GM12878 (cell line): Measurements from ENCODE around the gene TDRD7. TPM values are rescaled to one million over a fixed set of nuclear protein-coding genes. Genes with fewer than 3 reads are reported as not detected.

ENCODE experiments used
- EZH2 ChIP-seq: IDR thresholded peaks from 2 replicates; pipeline ENCODE4 v1.6.1; 2012; ENCODE audit warnings: low read depth, mild to moderate bottlenecking, control low read depth, inconsistent platforms, low read length, borderline replicate concordance; ENCODE audit not compliant: control insufficient read depth
- GABPA ChIP-seq: IDR thresholded peaks from 2 replicates; pipeline ENCODE4 v1.6.1; 2014; ENCODE audit warnings: antibody characterized with exemption, low read depth, mild to moderate bottlenecking, inconsistent platforms
- MEF2A ChIP-seq: IDR thresholded peaks from 2 replicates; pipeline ENCODE4 v1.6.1; 2011; ENCODE audit warnings: low read depth, mild to moderate bottlenecking, low read length, moderate library complexity; ENCODE audit not compliant: insufficient read depth
- NBN ChIP-seq: fragments of 450-650 bp; IDR thresholded peaks from 2 replicates; pipeline ENCODE4 v1.6.1; 2016
- NFYA ChIP-seq: IDR thresholded peaks from 2 replicates; pipeline ENCODE4 v1.6.1; 2011; ENCODE audit warnings: low read depth, mild to moderate bottlenecking, low read length, improper control_type of control experiment, borderline replicate concordance
- SREBF1 ChIP-seq: IDR thresholded peaks from 2 replicates; pipeline ENCODE4 v1.6.1; 2012; ENCODE audit warnings: mild to moderate bottlenecking, low read length
- SREBF2 ChIP-seq: IDR thresholded peaks from 2 replicates; pipeline ENCODE4 v1.6.1; 2012; ENCODE audit warnings: mild to moderate bottlenecking, low read length
- TCF12 ChIP-seq: IDR thresholded peaks from 2 replicates; pipeline ENCODE4 v1.6.1; 2011; ENCODE audit warnings: low read depth, mild to moderate bottlenecking, low read length
- ZBTB33 ChIP-seq: fragments of 450-650 bp; IDR thresholded peaks from 2 replicates; pipeline ENCODE4 v1.6.1; 2017; ENCODE audit warnings: mild to moderate bottlenecking
- ZBTB4 ChIP-seq: fragments of 450-650 bp; formaldehyde crosslinking; IDR thresholded peaks from 2 replicates; pipeline ENCODE4 v1.4.0; 2022; ENCODE audit warnings: mild to moderate bottlenecking, moderate library complexity
- ZNF217 ChIP-seq: fragments of 450-650 bp; IDR thresholded peaks from 2 replicates; pipeline ENCODE4 v1.6.1; 2017; ENCODE audit warnings: antibody characterized with exemption, mild to moderate bottlenecking
- ZNF592 ChIP-seq: fragments of 450-650 bp; IDR thresholded peaks from 2 replicates; pipeline ENCODE4 v1.6.1; 2017; ENCODE audit warnings: mild to moderate bottlenecking, moderate library complexity
- ZZZ3 ChIP-seq: IDR thresholded peaks from 2 replicates; pipeline ENCODE4 v1.6.1; 2011; ENCODE audit warnings: low read depth; ENCODE audit not compliant: control insufficient read depth, insufficient read length
- polyA plus RNA-seq, 11 experiments: library from polyadenylated mRNA; depleted of rRNA in 4 of 11; unstranded in 6 of 11; stranded (reverse) in 5 of 11; fragments of >200 nt; fragmentation: Nextera tagmentation in 4 of 11; fragmentation: Illumina TruSeq in 1 of 11; extraction: Ambion mirVana in 4 of 11; extraction: Trizol in 1 of 11; gene quantifications; 1 replicate in 1 of 11; 2 replicates in 10 of 11; pipeline versions ENCODE4 v1.2.1 to v1.2.3, GENCODE V29; 2011 to 2016; ENCODE audit warnings: inconsistent platforms in 2 of 11, missing spikeins in 2 of 11, low read depth in 1 of 11
- total RNA-seq, 4 experiments: library from RNA; depleted of rRNA in 3 of 4; stranded (reverse); fragments of >200 nt in 3 of 4; fragmentation: Illumina TruSeq in 1 of 4; extraction: Trizol in 1 of 4; gene quantifications; 2 replicates each; pipeline versions ENCODE4 v1.2.1 to v1.2.3, GENCODE V29; 2013 to 2021
- TF ChIP-seq, protein P1 (sequence below): IDR thresholded peaks from 2 replicates; pipeline ENCODE4 v1.6.1; 2011; ENCODE audit warnings: borderline replicate concordance, low read depth, mild to moderate bottlenecking, moderate library complexity, low read length; ENCODE audit not compliant: insufficient read depth, poor library complexity, severe bottlenecking
- TF ChIP-seq, protein P2 (sequence below): IDR thresholded peaks from 2 replicates; pipeline ENCODE4 v1.6.1; 2011; ENCODE audit warnings: borderline replicate concordance, low read depth, mild to moderate bottlenecking, moderate library complexity, mixed read lengths, low read length; ENCODE audit not compliant: insufficient read depth; ENCODE audit errors: extremely low read length
- TF ChIP-seq, protein P3 (sequence below), 3 experiments: IDR thresholded peaks in 2 of 3; conservative IDR thresholded peaks in 1 of 3; 2 replicates each; pipeline ENCODE4 v1.5.1; 2011; ENCODE audit warnings: low read depth in 3 of 3, low read length in 3 of 3, mild to moderate bottlenecking in 3 of 3, control low read depth in 2 of 3, moderate library complexity in 2 of 3, inconsistent platforms in 1 of 3, mixed read lengths in 1 of 3; ENCODE audit not compliant: control insufficient read depth in 2 of 3, insufficient read depth in 1 of 3; ENCODE audit errors: extremely low read depth in 1 of 3

The TDRD7 gene
- total and polyA plus RNA-seq, 10 of the 15 experiments (the other 5 are each of a cell fraction or from before 2014, with no cell fraction given), result 5.7 to 26.4 (median 16.2) TPM

- TF ChIP-seq GABPA (no peak), TCF12 (no peak), ZBTB4 (CRISPR knock-in tag) (no peak), EZH2 (no peak), ZBTB33 (no peak), MEF2A (no peak), ZNF592 (no peak), ZNF217 (no peak), ZZZ3 (no peak), NFYA (no peak), NBN (no peak), SREBF2 (no peak), SREBF1 (no peak)
- TF ChIP-seq, protein P1, sequence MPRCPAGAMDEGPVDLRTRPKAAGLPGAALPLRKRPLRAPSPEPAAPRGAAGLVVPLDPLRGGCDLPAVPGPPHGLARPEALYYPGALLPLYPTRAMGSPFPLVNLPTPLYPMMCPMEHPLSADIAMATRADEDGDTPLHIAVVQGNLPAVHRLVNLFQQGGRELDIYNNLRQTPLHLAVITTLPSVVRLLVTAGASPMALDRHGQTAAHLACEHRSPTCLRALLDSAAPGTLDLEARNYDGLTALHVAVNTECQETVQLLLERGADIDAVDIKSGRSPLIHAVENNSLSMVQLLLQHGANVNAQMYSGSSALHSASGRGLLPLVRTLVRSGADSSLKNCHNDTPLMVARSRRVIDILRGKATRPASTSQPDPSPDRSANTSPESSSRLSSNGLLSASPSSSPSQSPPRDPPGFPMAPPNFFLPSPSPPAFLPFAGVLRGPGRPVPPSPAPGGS, result no peak
- TF ChIP-seq, protein P2, sequence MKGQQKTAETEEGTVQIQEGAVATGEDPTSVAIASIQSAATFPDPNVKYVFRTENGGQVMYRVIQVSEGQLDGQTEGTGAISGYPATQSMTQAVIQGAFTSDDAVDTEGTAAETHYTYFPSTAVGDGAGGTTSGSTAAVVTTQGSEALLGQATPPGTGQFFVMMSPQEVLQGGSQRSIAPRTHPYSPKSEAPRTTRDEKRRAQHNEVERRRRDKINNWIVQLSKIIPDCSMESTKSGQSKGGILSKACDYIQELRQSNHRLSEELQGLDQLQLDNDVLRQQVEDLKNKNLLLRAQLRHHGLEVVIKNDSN, result no peak
- TF ChIP-seq, protein P3, sequence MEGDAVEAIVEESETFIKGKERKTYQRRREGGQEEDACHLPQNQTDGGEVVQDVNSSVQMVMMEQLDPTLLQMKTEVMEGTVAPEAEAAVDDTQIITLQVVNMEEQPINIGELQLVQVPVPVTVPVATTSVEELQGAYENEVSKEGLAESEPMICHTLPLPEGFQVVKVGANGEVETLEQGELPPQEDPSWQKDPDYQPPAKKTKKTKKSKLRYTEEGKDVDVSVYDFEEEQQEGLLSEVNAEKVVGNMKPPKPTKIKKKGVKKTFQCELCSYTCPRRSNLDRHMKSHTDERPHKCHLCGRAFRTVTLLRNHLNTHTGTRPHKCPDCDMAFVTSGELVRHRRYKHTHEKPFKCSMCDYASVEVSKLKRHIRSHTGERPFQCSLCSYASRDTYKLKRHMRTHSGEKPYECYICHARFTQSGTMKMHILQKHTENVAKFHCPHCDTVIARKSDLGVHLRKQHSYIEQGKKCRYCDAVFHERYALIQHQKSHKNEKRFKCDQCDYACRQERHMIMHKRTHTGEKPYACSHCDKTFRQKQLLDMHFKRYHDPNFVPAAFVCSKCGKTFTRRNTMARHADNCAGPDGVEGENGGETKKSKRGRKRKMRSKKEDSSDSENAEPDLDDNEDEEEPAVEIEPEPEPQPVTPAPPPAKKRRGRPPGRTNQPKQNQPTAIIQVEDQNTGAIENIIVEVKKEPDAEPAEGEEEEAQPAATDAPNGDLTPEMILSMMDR (IDR thresholded peaks at IDR 0.05 in 2 of 3, conservative IDR thresholded peaks at IDR 0.05 in 1 of 3; ENCODE audit: control insufficient read depth in 2 of 3, extremely low read depth in 1 of 3, insufficient read depth in 1 of 3, low read depth in 3 of 3, low read length in 3 of 3), result no peak
Observed at GRCh38 chr9:97397220-97397619, 14.7 kb upstream of the TDRD7 start (continued).
